ENCODE data around the gene MCHR1.

DNA sequence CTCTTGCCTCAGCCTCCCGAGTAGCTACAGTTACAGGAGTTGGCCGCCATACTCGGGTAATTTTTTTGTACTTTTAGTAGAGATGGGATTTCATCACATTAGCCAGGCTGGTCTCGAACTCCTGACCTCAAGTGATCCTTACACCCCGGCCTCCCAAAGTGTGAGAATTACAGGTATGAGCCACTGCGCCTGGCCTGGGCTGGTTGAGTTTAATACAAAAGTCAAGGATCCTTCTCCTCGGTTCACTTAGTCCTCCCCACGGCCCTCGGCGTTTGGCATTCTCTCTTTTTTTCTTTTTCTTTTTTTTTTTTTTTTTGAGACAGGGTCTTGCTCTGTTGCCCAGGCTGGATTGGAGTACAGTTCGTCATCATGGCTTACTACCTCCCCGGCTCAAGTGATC lies 33.0 kb downstream of the MCHR1 start:
- TF ChIP-seq POLR2A (IDR thresholded peaks at IDR 0.05): no peak
- TF ChIP-seq, protein P1, sequence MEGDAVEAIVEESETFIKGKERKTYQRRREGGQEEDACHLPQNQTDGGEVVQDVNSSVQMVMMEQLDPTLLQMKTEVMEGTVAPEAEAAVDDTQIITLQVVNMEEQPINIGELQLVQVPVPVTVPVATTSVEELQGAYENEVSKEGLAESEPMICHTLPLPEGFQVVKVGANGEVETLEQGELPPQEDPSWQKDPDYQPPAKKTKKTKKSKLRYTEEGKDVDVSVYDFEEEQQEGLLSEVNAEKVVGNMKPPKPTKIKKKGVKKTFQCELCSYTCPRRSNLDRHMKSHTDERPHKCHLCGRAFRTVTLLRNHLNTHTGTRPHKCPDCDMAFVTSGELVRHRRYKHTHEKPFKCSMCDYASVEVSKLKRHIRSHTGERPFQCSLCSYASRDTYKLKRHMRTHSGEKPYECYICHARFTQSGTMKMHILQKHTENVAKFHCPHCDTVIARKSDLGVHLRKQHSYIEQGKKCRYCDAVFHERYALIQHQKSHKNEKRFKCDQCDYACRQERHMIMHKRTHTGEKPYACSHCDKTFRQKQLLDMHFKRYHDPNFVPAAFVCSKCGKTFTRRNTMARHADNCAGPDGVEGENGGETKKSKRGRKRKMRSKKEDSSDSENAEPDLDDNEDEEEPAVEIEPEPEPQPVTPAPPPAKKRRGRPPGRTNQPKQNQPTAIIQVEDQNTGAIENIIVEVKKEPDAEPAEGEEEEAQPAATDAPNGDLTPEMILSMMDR (IDR thresholded peaks at IDR 0.05): no peak
